Panc1 (cell line): ENCODE results near the gene DPYD. TPM values are rescaled to one million over a fixed set of nuclear protein-coding genes. Genes with fewer than 3 reads are reported as not detected.

Experiments
- ATAC-seq: fragments of 200-7000 bp; cut with Tn5 transposase; 2 replicates; pipeline ENCODE4 v1.9.1; 2020; ENCODE audit warnings: mild to moderate bottlenecking, moderate library complexity
- BruUV-seq: library from RNA; stranded (reverse); fragments of 400-500 nt; replicated peaks from 2 replicates; lab custom pipeline; 2021; lab: Mats Ljungman, UMichigan
- CTCF ChIA-PET: fragments of 300-600 bp; sonication (Branson Sonifier 250); formaldehyde crosslinking; loops from one replicate; lab custom pipeline; 2022; ENCODE audit warnings: antibody characterized with exemption; lab: Charles Lee
- POLR2A ChIA-PET: fragments of 300-600 bp; sonication (Branson Sonifier 250); formaldehyde crosslinking; loops from one replicate; lab custom pipeline; 2022; ENCODE audit warnings: antibody characterized with exemption; lab: Charles Lee
- DNase-seq: peaks from one replicate; pipeline ENCODE4 v3.0.0-alpha.2; 2010; ENCODE audit warnings: low read depth, low spot score
- H3K27ac ChIP-seq: 2 replicates; pipeline ENCODE4 v1.5.1; 2011; ENCODE audit warnings: mild to moderate bottlenecking, low read length, inconsistent platforms
- H3K27me3 ChIP-seq: fragments of 200-500 bp; sonication (Bioruptor generic); 2 replicates; pipeline ENCODE4 v1.6.0; 2014; ENCODE audit warnings: low read length, inconsistent platforms; ENCODE audit not compliant: control insufficient read depth, insufficient read depth
- H3K36me3 ChIP-seq: fragments of 200-500 bp; sonication (Bioruptor generic); 2 replicates; pipeline ENCODE4 v1.5.1; 2014; ENCODE audit warnings: inconsistent platforms, mild to moderate bottlenecking, low read length, moderate library complexity; ENCODE audit not compliant: control insufficient read depth, insufficient read depth
- H3K4me1 ChIP-seq: 2 replicates; pipeline ENCODE4 v1.5.1; 2011; ENCODE audit warnings: inconsistent platforms, mild to moderate bottlenecking, low read length, moderate library complexity; ENCODE audit not compliant: control insufficient read depth, insufficient read depth
- H3K4me3 ChIP-seq, 2 experiments: 2 replicates each; pipeline ENCODE4 v1.5.1; 2011 to 2012; ENCODE audit warnings: low read depth in 2 of 2, low read length in 2 of 2, mild to moderate bottlenecking in 2 of 2, inconsistent platforms in 1 of 2, moderate library complexity in 1 of 2
- H3K9me3 ChIP-seq: fragments of 200-500 bp; sonication (Bioruptor generic); 2 replicates; pipeline ENCODE4 v1.5.1; 2014; ENCODE audit warnings: low read depth, mild to moderate bottlenecking, inconsistent platforms, low read length, moderate library complexity; ENCODE audit not compliant: control insufficient read depth, insufficient read depth
- POLR2AphosphoS5 ChIP-seq: IDR thresholded peaks from 2 replicates; pipeline ENCODE4 v1.6.1; 2012; ENCODE audit warnings: mild to moderate bottlenecking, low read depth, low read length, moderate library complexity
- SIN3A ChIP-seq: IDR thresholded peaks from 2 replicates; pipeline ENCODE4 v1.6.1; 2012; ENCODE audit warnings: low read depth, mild to moderate bottlenecking, low read length, moderate library complexity, borderline replicate concordance; ENCODE audit not compliant: insufficient read depth
- TCF7L2 ChIP-seq: IDR thresholded peaks from 2 replicates; pipeline ENCODE4 v1.6.1; 2011; ENCODE audit warnings: mild to moderate bottlenecking, low read depth, low read length, inconsistent platforms
- in situ Hi-C: cut with HindIII; loops from 2 replicates; pipeline ENCODE4 v1.10.0; 2016; ENCODE audit warnings: low sequenced_read_pairs, low pct_unique_long_range_greater_than_20kb
- intact Hi-C: fragments of 100-400 bp; cut with micrococcal nuclease; formaldehyde crosslinking; loops from one replicate; pipeline ENCODE4 v1.10.0; 2022; ENCODE audit not compliant: unreplicated experiment
- total RNA-seq: library from RNA; stranded (reverse); gene quantifications from one replicate; pipeline ENCODE4 v1.2.1, GENCODE V29; 2021; ENCODE audit not compliant: unreplicated experiment
- TF ChIP-seq, protein P1 (sequence below): fragments of 450-650 bp; IDR thresholded peaks from 2 replicates; pipeline ENCODE4 v1.5.1; 2017; ENCODE audit warnings: mild to moderate bottlenecking
- TF ChIP-seq, protein P2 (sequence below), 2 experiments: IDR thresholded peaks; 2 replicates each; pipeline ENCODE4 v1.6.1; 2011 to 2012; ENCODE audit warnings: low read depth in 2 of 2, control low read depth in 1 of 2, low read length in 1 of 2, mild to moderate bottlenecking in 1 of 2, moderate library complexity in 1 of 2; ENCODE audit not compliant: insufficient read depth in 1 of 2

Gene DPYD
- total RNA-seq, 1 experiment from 2014 or later: 2.0 TPM

DNA sequence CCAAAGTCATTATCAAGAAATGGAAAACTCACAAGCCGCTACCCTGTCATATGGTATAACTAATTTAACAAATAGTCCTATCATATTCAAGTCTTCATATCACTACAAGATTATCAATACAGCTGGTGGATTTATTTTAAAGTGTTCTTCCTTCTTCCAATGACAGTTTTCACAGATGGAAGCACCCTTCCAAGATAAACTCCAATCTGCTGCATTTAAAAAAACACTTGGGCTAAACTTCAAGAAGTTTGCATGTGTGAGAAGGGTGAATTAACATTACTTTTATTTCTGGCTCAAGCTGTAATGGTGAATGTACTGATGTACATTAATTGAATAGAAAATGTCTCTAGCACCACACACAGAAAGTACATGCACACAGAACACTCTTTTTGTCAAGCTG, 192.4 kb downstream of the DPYD start:
- Histone ChIP-seq H3K4me3 (no peak overlapping the region), H3K27ac (no peak overlapping the region), H3K9me3 (no peaks in the 10 kb centered on the region), H3K27me3 (no peaks in the 10 kb centered on the region), H3K36me3 (no peaks in the 10 kb centered on the region), H3K4me1 (no peaks in the 10 kb centered on the region)
- BruUV-seq: no TSS peak
- CTCF ChIA-PET: no interaction called here
- TF ChIP-seq, protein P1, sequence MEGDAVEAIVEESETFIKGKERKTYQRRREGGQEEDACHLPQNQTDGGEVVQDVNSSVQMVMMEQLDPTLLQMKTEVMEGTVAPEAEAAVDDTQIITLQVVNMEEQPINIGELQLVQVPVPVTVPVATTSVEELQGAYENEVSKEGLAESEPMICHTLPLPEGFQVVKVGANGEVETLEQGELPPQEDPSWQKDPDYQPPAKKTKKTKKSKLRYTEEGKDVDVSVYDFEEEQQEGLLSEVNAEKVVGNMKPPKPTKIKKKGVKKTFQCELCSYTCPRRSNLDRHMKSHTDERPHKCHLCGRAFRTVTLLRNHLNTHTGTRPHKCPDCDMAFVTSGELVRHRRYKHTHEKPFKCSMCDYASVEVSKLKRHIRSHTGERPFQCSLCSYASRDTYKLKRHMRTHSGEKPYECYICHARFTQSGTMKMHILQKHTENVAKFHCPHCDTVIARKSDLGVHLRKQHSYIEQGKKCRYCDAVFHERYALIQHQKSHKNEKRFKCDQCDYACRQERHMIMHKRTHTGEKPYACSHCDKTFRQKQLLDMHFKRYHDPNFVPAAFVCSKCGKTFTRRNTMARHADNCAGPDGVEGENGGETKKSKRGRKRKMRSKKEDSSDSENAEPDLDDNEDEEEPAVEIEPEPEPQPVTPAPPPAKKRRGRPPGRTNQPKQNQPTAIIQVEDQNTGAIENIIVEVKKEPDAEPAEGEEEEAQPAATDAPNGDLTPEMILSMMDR: no peak
- TF ChIP-seq TCF7L2 (no peak), SIN3A (no peak), POLR2AphosphoS5 (no peak)
- TF ChIP-seq, protein P2, sequence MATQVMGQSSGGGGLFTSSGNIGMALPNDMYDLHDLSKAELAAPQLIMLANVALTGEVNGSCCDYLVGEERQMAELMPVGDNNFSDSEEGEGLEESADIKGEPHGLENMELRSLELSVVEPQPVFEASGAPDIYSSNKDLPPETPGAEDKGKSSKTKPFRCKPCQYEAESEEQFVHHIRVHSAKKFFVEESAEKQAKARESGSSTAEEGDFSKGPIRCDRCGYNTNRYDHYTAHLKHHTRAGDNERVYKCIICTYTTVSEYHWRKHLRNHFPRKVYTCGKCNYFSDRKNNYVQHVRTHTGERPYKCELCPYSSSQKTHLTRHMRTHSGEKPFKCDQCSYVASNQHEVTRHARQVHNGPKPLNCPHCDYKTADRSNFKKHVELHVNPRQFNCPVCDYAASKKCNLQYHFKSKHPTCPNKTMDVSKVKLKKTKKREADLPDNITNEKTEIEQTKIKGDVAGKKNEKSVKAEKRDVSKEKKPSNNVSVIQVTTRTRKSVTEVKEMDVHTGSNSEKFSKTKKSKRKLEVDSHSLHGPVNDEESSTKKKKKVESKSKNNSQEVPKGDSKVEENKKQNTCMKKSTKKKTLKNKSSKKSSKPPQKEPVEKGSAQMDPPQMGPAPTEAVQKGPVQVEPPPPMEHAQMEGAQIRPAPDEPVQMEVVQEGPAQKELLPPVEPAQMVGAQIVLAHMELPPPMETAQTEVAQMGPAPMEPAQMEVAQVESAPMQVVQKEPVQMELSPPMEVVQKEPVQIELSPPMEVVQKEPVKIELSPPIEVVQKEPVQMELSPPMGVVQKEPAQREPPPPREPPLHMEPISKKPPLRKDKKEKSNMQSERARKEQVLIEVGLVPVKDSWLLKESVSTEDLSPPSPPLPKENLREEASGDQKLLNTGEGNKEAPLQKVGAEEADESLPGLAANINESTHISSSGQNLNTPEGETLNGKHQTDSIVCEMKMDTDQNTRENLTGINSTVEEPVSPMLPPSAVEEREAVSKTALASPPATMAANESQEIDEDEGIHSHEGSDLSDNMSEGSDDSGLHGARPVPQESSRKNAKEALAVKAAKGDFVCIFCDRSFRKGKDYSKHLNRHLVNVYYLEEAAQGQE (IDR thresholded peaks at IDR 0.05; ENCODE audit: insufficient read depth in 1 of 2, low read depth in 2 of 2, low read length in 1 of 2): no peak
- DNase-seq: no peak
- POLR2A ChIA-PET: no interaction called here
- no peak for ATAC-seq
- intact Hi-C loops (no loop called here), in situ Hi-C loops (no loop called here)

DNA sequence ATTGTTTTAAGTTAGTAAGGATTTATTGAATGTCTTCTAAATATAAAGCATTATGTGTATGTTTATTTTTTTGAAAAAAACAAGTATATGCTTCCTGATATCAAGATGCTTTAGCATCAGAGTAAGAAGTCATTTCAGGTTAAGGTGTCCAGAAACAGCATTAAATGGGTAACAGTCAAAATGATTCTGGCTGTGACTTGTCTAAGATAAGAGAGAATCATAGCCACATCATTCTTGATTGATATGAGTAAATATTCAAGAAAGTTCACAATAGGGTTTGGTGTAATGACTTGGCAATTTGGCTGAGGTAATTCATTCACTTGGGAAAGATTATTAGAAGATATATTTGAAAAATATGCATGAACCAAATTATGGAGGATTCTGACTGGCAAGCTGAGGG, 193.8 kb downstream of the DPYD start:
- H3K27me3 ChIP-seq: no peaks in the 10 kb centered on the region
- DNase-seq (no peak), ATAC-seq (no peak)
- intact Hi-C loops: no loop called here
- BruUV-seq: no TSS peak
- H3K4me3 ChIP-seq: no peak overlapping the region
- CTCF ChIA-PET: no interaction called here
- H3K27ac ChIP-seq: no peak overlapping the region
- POLR2A ChIA-PET: no interaction called here
- no peaks in the 10 kb centered on the region for H3K4me1 ChIP-seq
- in situ Hi-C loops: no loop called here
- H3K9me3 ChIP-seq: no peaks in the 10 kb centered on the region
- no peaks in the 10 kb centered on the region for H3K36me3 ChIP-seq
- TF ChIP-seq, protein P1: no peak
- TF ChIP-seq SIN3A: no peak
- TF ChIP-seq TCF7L2: no peak
- TF ChIP-seq, protein P2 (IDR thresholded peaks at IDR 0.05; ENCODE audit: insufficient read depth in 1 of 2, low read depth in 2 of 2, low read length in 1 of 2): no peak
- no peak for TF ChIP-seq POLR2AphosphoS5
